NK-92 (cell line): ENCODE data around the gene IGHMBP2.
"Not testable (repeated sequence)": the region's sequence is repeated elsewhere in the genome, so short reads cannot be mapped to it uniquely, and the experiment has no call there.

Experiments
- DNase-seq: peaks from one replicate; lab custom pipeline; 2025; ENCODE audit not compliant: unreplicated experiment; lab: John Stamatoyannopoulos, UW

IGHMBP2 gene

DNA sequence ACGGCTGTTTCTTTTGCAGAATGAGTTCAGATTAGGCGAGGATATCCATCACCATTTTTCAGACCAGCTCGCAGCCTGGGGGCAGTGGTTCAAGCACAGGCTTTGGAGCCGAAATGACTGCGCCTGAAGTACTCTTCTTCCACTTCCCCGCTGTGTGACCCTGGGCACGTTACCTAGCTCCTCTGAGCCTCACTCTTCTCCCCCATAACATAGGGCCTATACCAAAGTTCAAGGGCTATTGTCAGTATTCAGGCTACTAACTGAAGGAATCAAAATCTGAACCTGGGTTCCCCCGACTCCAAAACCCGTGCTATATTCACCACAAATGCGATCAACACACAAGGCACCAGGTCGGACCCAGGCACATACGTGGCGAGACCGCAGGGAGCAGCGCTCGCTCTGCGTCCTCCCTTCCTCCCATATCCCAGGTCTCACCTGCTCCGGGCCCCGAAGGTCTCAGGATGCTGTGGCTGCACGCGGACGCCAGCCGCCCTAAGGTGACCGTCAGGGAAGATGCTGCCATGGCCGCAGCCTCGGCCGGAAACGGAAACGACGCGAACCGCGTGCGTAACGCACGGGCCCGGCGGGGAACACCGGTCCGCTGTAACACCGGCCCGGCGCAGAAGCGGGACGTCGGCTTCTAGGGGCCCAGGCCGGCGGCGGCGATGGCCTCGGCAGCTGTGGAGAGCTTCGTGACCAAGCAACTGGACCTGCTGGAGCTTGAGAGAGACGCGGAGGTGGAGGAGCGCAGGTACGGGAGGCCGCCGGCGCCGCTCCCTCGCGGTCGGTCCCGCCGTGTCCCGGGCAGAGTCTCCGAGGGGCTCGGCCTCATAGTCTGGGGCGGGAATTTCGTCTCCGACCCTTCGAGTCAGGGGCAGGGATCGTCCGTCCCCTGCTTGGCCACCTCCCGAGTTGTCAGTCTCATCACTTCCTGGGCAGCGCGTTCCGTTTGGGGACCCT is at the start of gene IGHMBP2, which contains the start of gene MRPL21:
TSS of gene IGHMBP2 (plus strand) at position 604 of the 960 bp plus-strand sequence. CDS start at position 666, 62 bp downstream.
TSS of gene MRPL21 (minus strand) at position 545 of the 960 bp plus-strand sequence. CDS start at position 523, 22 bp downstream.
- no peak for DNase-seq

DNA sequence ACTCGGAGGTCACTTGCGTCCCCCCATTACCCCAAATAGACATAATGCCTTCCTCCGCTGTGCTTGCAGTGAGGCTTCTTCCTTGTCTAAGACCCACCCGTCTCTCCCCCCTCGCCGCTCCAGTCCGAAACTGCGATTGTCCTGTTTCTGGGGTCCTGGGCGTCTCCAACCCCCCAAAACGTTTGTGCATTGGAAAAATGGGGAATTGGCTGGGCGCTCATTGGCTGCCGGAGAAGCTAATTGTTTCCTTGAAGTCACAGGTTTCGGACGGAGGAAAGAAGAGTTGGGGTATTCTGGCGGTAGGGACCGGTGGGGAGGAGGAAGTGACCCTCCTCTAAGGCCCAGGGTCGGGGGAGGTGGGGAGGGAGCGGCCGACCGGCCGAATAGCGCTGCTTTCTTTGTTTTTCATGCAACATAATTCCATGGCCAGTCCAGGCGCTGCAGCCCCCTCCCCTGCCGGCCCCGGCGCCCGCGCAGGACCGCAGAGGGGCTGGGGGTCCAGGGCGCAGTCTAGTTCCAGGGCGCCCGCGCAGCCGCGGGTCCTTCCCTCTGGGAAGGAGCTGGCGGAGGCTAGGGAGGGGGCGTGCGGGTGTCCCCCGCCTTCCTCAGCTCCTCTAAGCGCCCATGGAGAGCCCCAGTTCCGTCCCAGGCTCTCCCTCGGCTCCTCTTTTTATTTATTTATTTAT is 49.3 kb upstream of the IGHMBP2 start:
- DNase-seq: no peak

DNA sequence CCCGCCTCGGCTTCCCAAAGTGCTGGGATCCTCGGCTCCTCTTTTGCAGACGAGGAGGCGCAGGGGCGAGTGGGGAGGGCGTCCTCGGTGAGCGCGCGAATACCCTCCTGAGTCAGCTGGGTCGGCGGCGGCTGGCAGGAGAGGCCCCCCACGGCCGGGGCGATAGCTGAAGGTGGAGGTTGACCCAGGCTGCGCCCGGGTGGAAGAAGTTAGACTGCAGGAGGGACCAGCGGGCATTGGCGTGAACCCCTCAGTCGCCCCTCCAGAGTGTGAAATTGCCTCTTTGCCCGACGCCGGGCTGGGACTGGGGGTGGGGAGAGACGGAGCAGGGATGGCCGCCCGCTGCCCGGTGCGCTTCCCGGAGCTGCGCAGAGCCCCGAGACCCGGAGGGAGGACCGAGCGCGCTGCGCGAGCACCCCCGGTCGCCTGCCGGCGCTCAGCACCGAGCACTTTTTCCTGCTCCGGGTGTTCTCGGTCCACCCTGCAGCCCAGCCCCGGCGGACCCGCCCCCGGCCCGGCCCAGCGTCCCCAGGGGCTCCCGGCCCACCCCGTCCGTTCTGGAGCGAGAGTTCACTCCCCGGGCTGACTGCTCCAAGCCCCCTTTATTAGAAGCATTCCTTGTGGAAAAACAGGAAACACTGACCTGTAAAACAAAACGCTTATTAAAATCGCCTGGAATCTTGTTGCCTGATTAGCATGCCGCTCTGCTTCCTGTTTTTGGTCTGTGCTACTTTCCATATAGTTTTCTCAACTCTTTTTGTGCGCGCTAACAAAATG is 48.3 kb upstream of the IGHMBP2 start:
- DNase-seq: no peak

DNA sequence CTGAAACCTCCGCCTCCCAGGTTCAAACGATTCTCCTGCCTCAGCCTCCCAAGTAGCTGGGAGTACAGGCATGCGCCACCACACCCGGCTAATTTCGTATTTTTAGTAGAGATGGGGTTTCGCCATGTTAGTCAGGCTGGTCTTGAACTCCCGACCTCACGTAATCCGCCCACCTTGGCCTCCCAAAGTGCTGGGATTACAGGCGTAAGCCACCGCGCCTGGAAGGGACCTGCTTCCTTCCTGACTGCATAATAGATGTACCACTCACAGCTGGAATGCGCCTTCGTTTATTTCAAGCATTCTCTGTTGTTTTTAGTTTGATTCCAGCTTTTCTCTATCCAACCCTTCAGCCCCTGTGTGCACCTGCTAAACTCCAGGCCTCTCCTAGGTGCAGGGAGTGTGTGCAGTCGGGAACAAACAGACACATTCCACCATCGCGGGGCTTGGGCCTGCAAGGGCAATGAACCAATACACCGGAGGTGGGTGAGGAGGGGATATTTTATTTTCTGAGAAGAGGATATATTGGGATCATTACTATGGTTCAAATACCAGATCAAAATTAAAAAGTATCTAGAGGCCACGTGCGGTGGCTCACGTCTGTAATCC is 47.2 kb upstream of the IGHMBP2 start:
- not testable (repeated sequence) for DNase-seq

GRCh38 chr11:68857037-68857586 is 46.6 kb upstream of the IGHMBP2 start:
- no peak for DNase-seq

- DNase-seq: no peak
Observed at GRCh38 chr11:68859123-68859522, 44.6 kb upstream of the IGHMBP2 start.

DNA sequence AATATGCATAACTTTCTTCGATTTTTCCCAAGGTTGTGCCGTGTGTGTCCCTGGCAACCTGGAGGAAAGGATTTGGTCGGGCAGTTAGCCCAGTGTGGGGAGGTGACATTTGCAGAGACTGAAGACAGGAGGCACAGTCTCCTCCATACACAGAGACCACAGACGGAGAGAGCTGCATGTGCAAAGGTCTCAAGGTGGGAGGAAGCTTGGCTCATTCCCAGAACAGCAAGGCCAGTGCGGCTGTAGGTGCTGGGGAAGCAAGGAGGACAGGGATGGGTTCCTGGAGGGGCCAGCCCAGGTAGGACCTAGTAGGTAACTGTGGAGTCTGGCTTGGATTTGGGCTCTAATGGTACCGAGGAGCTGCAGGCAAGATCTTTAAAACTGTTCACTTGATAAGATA is 41.3 kb upstream of the IGHMBP2 start:
- no peak for DNase-seq

DNA sequence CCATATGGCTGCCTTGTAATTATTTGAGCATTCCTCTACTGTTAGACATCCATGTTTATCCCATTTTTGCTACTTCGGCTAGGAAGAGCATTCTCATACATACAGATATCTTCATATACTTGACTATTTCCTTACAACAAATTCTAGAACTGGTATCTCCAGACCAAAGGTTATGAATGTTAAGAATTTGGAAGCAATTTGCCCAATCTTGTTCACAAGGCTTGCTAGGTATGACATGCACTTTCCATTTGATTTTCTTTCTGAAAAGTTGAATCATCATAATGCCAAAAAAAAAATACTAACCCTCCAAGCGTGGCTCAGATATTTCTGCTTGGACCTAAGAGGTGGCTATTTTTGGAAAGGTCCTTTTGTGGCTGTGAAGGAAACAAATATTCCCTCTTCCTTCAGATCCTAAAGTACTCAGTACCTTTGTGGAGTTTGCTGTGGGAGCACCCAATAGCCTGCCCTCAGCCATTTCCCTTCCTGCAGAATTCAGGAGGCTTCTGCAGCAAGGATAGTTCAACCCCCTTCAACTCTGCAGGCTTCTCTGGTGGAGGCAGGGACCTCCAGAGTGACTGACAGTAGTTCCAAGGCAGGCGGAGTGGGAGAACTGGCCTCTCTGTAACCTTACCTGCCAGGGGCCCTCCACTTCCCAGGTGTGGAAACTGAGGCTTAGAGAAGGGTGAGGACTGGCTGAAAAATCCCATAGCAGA is 40.0 kb upstream of the IGHMBP2 start:
- DNase-seq: no peak

DNA sequence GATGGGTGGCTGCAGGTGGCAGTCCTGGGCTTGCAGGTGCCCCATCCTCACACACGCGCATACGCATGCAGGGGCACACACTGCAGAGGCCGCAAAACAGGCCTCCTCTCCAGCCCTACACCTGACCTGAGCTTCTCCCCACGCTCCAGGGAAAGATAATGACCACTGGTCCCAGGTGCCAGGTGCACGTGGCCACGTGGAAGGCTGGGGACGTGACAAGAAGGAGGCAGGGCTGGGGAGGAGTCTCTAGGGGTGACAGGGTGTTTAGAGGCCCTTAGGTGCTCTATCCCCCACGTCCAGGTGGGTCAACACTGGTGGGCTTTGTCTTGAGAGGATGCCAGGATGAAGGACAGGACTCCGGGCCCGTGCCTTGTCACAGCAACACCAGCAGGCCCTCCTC is 38.5 kb upstream of the IGHMBP2 start:
- no peak for DNase-seq

DNA sequence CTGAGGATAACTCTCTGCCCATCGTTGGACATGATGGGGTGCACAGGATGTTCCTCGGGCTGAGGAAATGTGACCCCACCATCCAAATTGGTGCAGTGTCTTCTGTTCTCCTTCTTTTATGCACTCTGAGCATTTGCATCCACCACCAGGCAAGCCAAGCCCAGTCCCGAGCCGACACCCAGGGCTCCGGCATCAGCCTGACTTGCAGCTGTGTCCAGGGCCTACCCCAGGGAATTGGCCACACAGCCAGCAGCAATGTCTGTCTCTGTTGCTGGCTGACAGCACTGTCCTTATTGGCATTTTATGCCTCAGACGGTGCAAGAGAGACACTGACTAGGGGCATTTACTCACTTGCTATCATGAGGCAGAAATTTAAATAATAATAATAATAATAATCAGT is 36.6 kb upstream of the IGHMBP2 start:
- no peak for DNase-seq

- no peak for DNase-seq
Observed at GRCh38 chr11:68868221-68868835, 35.4 kb upstream of the IGHMBP2 start.

DNA sequence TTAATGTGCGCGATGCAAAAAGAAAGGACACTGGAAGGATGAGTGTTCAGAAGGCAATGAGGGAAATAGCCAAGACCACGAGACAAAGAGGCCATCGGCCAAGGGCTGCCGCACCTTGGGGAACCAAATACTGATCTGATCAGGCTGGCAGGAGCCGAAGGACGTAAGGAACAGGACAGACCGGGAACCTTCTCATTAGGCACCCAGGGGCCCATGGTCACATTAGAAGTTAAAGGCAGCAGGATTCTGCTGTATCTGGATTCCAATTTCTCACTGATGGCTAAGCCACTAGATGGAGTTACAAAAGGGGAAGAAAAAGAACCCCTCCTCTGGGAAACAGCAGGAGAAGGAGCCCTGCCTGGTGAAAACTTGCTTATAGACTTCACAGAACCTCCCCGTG is 33.2 kb upstream of the IGHMBP2 start:
- no peak for DNase-seq

GRCh38 chr11:68872216-68873003 is 31.3 kb upstream of the IGHMBP2 start:
- DNase-seq: no peak

GRCh38 chr11:68878022-68878421 is 25.7 kb upstream of the IGHMBP2 start:
- DNase-seq: no peak

- DNase-seq: no peak
Observed at GRCh38 chr11:68880851-68881250, 22.8 kb upstream of the IGHMBP2 start.

- DNase-seq: no peak
Observed at GRCh38 chr11:68881320-68881719, 22.4 kb upstream of the IGHMBP2 start.

GRCh38 chr11:68882391-68882790 is 21.3 kb upstream of the IGHMBP2 start:
- no peak for DNase-seq

- not testable (repeated sequence) for DNase-seq
Observed at GRCh38 chr11:68884827-68885226, 18.9 kb upstream of the IGHMBP2 start.
